PC-3 (cell line): ENCODE data around the gene FADS1. TPM values are rescaled to one million over a fixed set of nuclear protein-coding genes. Genes with fewer than 3 reads are reported as not detected.

ENCODE experiments used
- ATAC-seq: fragments of 200-7000 bp; cut with Tn5 transposase; 2 replicates; pipeline ENCODE4 v1.9.1; 2020; ENCODE audit warnings: mild to moderate bottlenecking, moderate library complexity
- BruUV-seq: library from RNA; stranded (reverse); fragments of 400-500 nt; replicated peaks from 2 replicates; lab custom pipeline; 2021; lab: Mats Ljungman, UMichigan
- CTCF ChIA-PET: fragments of 300-600 bp; sonication (Branson Sonifier 250); formaldehyde crosslinking; loops from one replicate; lab custom pipeline; 2022; ENCODE audit warnings: antibody characterized with exemption; lab: Charles Lee
- POLR2A ChIA-PET: fragments of 300-600 bp; sonication (Branson Sonifier 250); formaldehyde crosslinking; loops from one replicate; lab custom pipeline; 2022; ENCODE audit warnings: antibody characterized with exemption; ENCODE audit not compliant: unreplicated experiment; lab: Charles Lee
- DNase-seq: peaks from one replicate; pipeline ENCODE4 v3.0.0-alpha.2; 2015
- H2AFZ ChIP-seq: fragments of 300-600 bp; sonication (generic); 2 replicates; pipeline ENCODE4 v1.6.0; 2016; ENCODE audit warnings: antibody characterized with exemption, low read length
- H3F3A ChIP-seq: fragments of 300-600 bp; sonication (generic); one replicate; pipeline ENCODE4 v1.6.0; 2017; ENCODE audit warnings: antibody characterized with exemption, low read length, control low read depth, mild to moderate bottlenecking; ENCODE audit not compliant: unreplicated experiment
- H3K27ac ChIP-seq: fragments of 300-600 bp; sonication (generic); 2 replicates; pipeline ENCODE4 v1.5.1; 2016; ENCODE audit warnings: mild to moderate bottlenecking, low read length
- H3K27me3 ChIP-seq: fragments of 300-600 bp; sonication (generic); 2 replicates; pipeline ENCODE4 v1.6.1; 2016; ENCODE audit warnings: low read length, mixed read lengths
- H3K36me3 ChIP-seq: fragments of 300-600 bp; sonication (generic); 2 replicates; pipeline ENCODE4 v1.6.1; 2016; ENCODE audit warnings: low read depth, mixed run types, low read length, mixed read lengths
- H3K4me1 ChIP-seq: fragments of 300-600 bp; sonication (generic); 2 replicates; pipeline ENCODE4 v1.5.1; 2016; ENCODE audit warnings: low read length; ENCODE audit not compliant: insufficient read depth
- H3K4me2 ChIP-seq: fragments of 300-600 bp; sonication (generic); 2 replicates; pipeline ENCODE4 v1.6.0; 2016; ENCODE audit warnings: low read length
- H3K4me3 ChIP-seq: fragments of 300-600 bp; sonication (generic); 2 replicates; pipeline ENCODE4 v1.5.1; 2016; ENCODE audit warnings: mild to moderate bottlenecking, low read length, mixed read lengths
- H3K79me2 ChIP-seq: fragments of 300-600 bp; sonication (generic); 2 replicates; pipeline ENCODE4 v1.6.1; 2017; ENCODE audit warnings: low read length, mixed read lengths
- H3K9ac ChIP-seq: fragments of 300-600 bp; sonication (generic); 2 replicates; pipeline ENCODE4 v1.6.0; 2016; ENCODE audit warnings: mild to moderate bottlenecking, low read length
- H3K9me2 ChIP-seq: fragments of 300-600 bp; sonication (generic); replicated peaks from 2 replicates; pipeline ENCODE4 v1.6.1; 2016; ENCODE audit warnings: mixed run types, low read length, mixed read lengths
- H3K9me3 ChIP-seq: fragments of 300-600 bp; sonication (generic); 2 replicates; pipeline ENCODE4 v1.6.1; 2016; ENCODE audit warnings: low read length, mixed read lengths
- H4K20me1 ChIP-seq: fragments of 300-600 bp; sonication (generic); 2 replicates; pipeline ENCODE4 v1.6.1; 2016; ENCODE audit warnings: low read length, mixed read lengths
- CTCF ChIP-seq: fragments of 300-600 bp; sonication (generic); conservative IDR thresholded peaks from 2 replicates; pipeline ENCODE4 v1.5.1; 2017; ENCODE audit warnings: antibody characterized with exemption, low read depth, mild to moderate bottlenecking, low read length
- EZH2 ChIP-seq: fragments of 300-600 bp; sonication (generic); IDR thresholded peaks from one replicate; pipeline ENCODE4 v1.6.1; 2017; ENCODE audit warnings: antibody characterized with exemption, mild to moderate bottlenecking, low read length; ENCODE audit not compliant: unreplicated experiment
- EZH2phosphoT487 ChIP-seq: fragments of 300-600 bp; sonication (generic); IDR thresholded peaks from 2 replicates; pipeline ENCODE4 v1.6.1; 2018; ENCODE audit warnings: mild to moderate bottlenecking, antibody characterized with exemption, low read length, borderline replicate concordance
- intact Hi-C: fragments of 100-400 bp; cut with micrococcal nuclease; formaldehyde crosslinking; loops from 2 replicates; pipeline ENCODE4 v1.9.0; 2023
- total RNA-seq: library from RNA; depleted of rRNA; stranded (reverse); fragments of >200 nt; gene quantifications from 2 replicates; pipeline ENCODE4 v1.2.3, GENCODE V29; 2014

Gene FADS1
- total RNA-seq, 1 experiment from 2014 or later, result 84.4 TPM

GRCh38 chr11:61836193-61836592 is 19.4 kb upstream of the FADS1 start:
- BruUV-seq, result no TSS peak

GRCh38 chr11:61834278-61835048 is 17.7 kb upstream of the FADS1 start:
- Histone ChIP-seq H3K27ac (no peak overlapping the region), H3K9me2 (no peaks in the 10 kb centered on the region), H3F3A (no peaks in the 10 kb centered on the region), H2AFZ (no peak overlapping the region), H3K27me3 (no peaks in the 10 kb centered on the region), H3K4me3 (no peak overlapping the region), H3K36me3 (peaks cover 6% of the 10 kb centered on the region; the same call in 1 of the 2 replicates), H4K20me1 (peaks cover 39% of the 10 kb centered on the region; the same call in 1 of the 2 replicates), H3K9me3 (no peaks in the 10 kb centered on the region), H3K9ac (no peak overlapping the region), H3K4me1 (peaks cover 14% of the 10 kb centered on the region), H3K79me2 (peaks cover 62% of the 10 kb centered on the region), H3K4me2 (no peak overlapping the region)
- ATAC-seq (peak; percentile 25), DNase-seq (peak; percentile 34)
- CTCF ChIA-PET, result no interaction called here
- BruUV-seq, result no TSS peak
- POLR2A ChIA-PET, result no interaction called here
- intact Hi-C loops, result no loop called here
- no peak for TF ChIP-seq EZH2
- no peak for TF ChIP-seq CTCF
- no peak for TF ChIP-seq EZH2phosphoT487

More at GRCh38 chr11:61836193-61836592, 19.4 kb upstream of the FADS1 start:
- Histone ChIP-seq H3K4me2 (no peak overlapping the region), H3K36me3 (peaks cover 20% of the 10 kb centered on the region), H3K4me1 (no peaks in the 10 kb centered on the region; the same call in 1 of the 2 replicates), H4K20me1 (peaks cover 23% of the 10 kb centered on the region; the same call in 1 of the 2 replicates), H3K79me2 (peaks cover 44% of the 10 kb centered on the region), H3K4me3 (no peak overlapping the region), H3F3A (no peaks in the 10 kb centered on the region), H3K27ac (no peak overlapping the region), H3K9me2 (no peaks in the 10 kb centered on the region), H3K9ac (no peak overlapping the region), H2AFZ (no peak overlapping the region), H3K9me3 (no peaks in the 10 kb centered on the region), H3K27me3 (no peaks in the 10 kb centered on the region)
- TF ChIP-seq EZH2phosphoT487, result no peak
- TF ChIP-seq CTCF, result no peak
- TF ChIP-seq EZH2, result no peak
- CTCF ChIA-PET, result no interaction called here
- POLR2A ChIA-PET, result no interaction called here
- no peak for DNase-seq
- no peak for ATAC-seq
- intact Hi-C loops, result no loop called here

GRCh38 chr11:61833926-61834277 is 17.1 kb upstream of the FADS1 start:
- Histone ChIP-seq H3F3A (no peaks in the 10 kb centered on the region), H4K20me1 (peaks cover 39% of the 10 kb centered on the region; the same call in 1 of the 2 replicates), H3K27ac (no peak overlapping the region), H3K79me2 (peaks cover 67% of the 10 kb centered on the region), H3K9me2 (no peaks in the 10 kb centered on the region), H3K4me3 (no peak overlapping the region), H3K27me3 (no peaks in the 10 kb centered on the region), H3K9me3 (no peaks in the 10 kb centered on the region), H2AFZ (no peak overlapping the region), H3K36me3 (peaks cover 5% of the 10 kb centered on the region; the same call in 1 of the 2 replicates), H3K9ac (no peak overlapping the region), H3K4me2 (no peak overlapping the region), H3K4me1 (peaks cover 14% of the 10 kb centered on the region)
- TF ChIP-seq EZH2phosphoT487 (no peak), CTCF (no peak), EZH2 (no peak)
- ChIA-PET CTCF (no interaction called here), POLR2A (no interaction called here)
- ATAC-seq (no peak), DNase-seq (no peak)
- intact Hi-C loops, result no loop called here
- no TSS peak for BruUV-seq
